Effector CD8-positive, alpha-beta T cell (primary cell): ENCODE data around the gene TOPAZ1.
"Not testable (repeated sequence)": the region's sequence is repeated elsewhere in the genome, so short reads cannot be mapped to it uniquely, and the experiment has no call there.

ENCODE experiments used
- DNase-seq: peaks from one replicate; lab custom pipeline; 2025; lab: John Stamatoyannopoulos, UW

Gene TOPAZ1

GRCh38 chr3:44330444-44330843, 88.8 kb downstream of the TOPAZ1 start:
- DNase-seq = no peak

- DNase-seq = no peak
These were observed 92.6 kb downstream of the TOPAZ1 start for GRCh38 chr3:44334326-44334725.

- DNase-seq = no peak
These were observed 95.6 kb downstream of the TOPAZ1 start for GRCh38 chr3:44337248-44337785.

GRCh38 chr3:44338010-44338827, 96.5 kb downstream of the TOPAZ1 start, which contains the start of gene TCAIM:
TCAIM (plus strand) TSS chr3:44338766; CDS start chr3:44354783, 16,017 bp downstream.
- DNase-seq = peak; percentile 97

- no peak for DNase-seq
These were observed 97.1 kb downstream of the TOPAZ1 start for GRCh38 chr3:44338828-44339127.

GRCh38 chr3:44339181-44340057, 97.7 kb downstream of the TOPAZ1 start:
- DNase-seq = no peak

- DNase-seq = no peak
These were observed 98.3 kb downstream of the TOPAZ1 start for GRCh38 chr3:44340058-44340395.

GRCh38 chr3:44342176-44342790, 100.6 kb downstream of the TOPAZ1 start:
- DNase-seq = no peak

GRCh38 chr3:44343421-44343820, 101.7 kb downstream of the TOPAZ1 start:
- DNase-seq = no peak

- not testable (repeated sequence) for DNase-seq
These were observed 104.9 kb downstream of the TOPAZ1 start for GRCh38 chr3:44346590-44346989.

GRCh38 chr3:44348993-44349392, 107.3 kb downstream of the TOPAZ1 start:
- no peak for DNase-seq

- DNase-seq = no peak
These were observed 111.8 kb downstream of the TOPAZ1 start for GRCh38 chr3:44353355-44353924.

- no peak for DNase-seq
These were observed 113.8 kb downstream of the TOPAZ1 start for GRCh38 chr3:44355362-44356033.

- no peak for DNase-seq
These were observed 117.6 kb downstream of the TOPAZ1 start for GRCh38 chr3:44359146-44359751.

GRCh38 chr3:44363591-44363990, 121.9 kb downstream of the TOPAZ1 start:
- no peak for DNase-seq

GRCh38 chr3:44365952-44366351, 124.3 kb downstream of the TOPAZ1 start:
- no peak for DNase-seq

GRCh38 chr3:44375450-44375849, 133.8 kb downstream of the TOPAZ1 start:
- DNase-seq = no peak
